GM13977 (cell line): Measurements from ENCODE around the gene TRAF2.

Experiments used
- DNase-seq: peaks from one replicate; pipeline ENCODE4 v3.0.0; 2012; ENCODE audit warnings: low spot score
- in situ Hi-C: fragments of 300-500 bp; cut with MboI; formaldehyde crosslinking; loops from one replicate; pipeline ENCODE4 v1.12.0; 2022; ENCODE audit warnings: low sequenced_read_pairs, low pct_unique_long_range_greater_than_20kb, mixed read lengths, inconsistent platforms; ENCODE audit not compliant: unreplicated experiment
- TF ChIP-seq, protein P1 (sequence below): IDR thresholded peaks from 2 replicates; pipeline ENCODE4 v1.5.1; 2012; ENCODE audit warnings: mild to moderate bottlenecking, control low read depth; ENCODE audit not compliant: insufficient read depth; ENCODE audit errors: extremely low read depth, missing control alignments

Gene TRAF2

DNA sequence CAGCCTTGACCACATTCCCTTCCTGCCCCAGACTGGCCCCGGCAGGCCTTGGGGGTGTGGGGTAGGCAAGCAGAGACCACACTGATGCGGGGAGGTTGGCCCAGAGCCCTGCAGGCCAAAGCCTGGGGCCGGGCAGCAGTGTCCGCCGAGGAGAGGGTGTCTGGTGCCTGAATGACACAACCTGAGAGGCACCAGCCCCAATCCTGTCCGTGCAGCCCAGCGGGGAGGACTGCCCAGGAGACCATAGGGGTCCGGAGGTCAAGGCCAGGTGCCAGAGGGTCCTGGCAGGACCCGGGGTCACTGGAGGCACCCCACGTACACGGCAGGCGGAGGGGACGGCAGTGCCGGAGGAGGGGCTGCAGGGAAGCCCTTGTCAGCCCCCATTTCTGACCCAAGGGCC lies 85.4 kb downstream of the TRAF2 start:
- in situ Hi-C loops, result no loop called here
- DNase-seq, result no peak
- TF ChIP-seq, protein P1, sequence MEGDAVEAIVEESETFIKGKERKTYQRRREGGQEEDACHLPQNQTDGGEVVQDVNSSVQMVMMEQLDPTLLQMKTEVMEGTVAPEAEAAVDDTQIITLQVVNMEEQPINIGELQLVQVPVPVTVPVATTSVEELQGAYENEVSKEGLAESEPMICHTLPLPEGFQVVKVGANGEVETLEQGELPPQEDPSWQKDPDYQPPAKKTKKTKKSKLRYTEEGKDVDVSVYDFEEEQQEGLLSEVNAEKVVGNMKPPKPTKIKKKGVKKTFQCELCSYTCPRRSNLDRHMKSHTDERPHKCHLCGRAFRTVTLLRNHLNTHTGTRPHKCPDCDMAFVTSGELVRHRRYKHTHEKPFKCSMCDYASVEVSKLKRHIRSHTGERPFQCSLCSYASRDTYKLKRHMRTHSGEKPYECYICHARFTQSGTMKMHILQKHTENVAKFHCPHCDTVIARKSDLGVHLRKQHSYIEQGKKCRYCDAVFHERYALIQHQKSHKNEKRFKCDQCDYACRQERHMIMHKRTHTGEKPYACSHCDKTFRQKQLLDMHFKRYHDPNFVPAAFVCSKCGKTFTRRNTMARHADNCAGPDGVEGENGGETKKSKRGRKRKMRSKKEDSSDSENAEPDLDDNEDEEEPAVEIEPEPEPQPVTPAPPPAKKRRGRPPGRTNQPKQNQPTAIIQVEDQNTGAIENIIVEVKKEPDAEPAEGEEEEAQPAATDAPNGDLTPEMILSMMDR, result no peak

GRCh38 chr9:136972335-136972734 lies 86.0 kb downstream of the TRAF2 start:
- in situ Hi-C loops, result no loop called here
- TF ChIP-seq, protein P1, result no peak
- DNase-seq, result no peak

- in situ Hi-C loops, result no loop called here
- DNase-seq, result no peak
- TF ChIP-seq, protein P1, result no peak
Measured at GRCh38 chr9:136972743-136973142, 86.4 kb downstream of the TRAF2 start.

- in situ Hi-C loops, result no loop called here
- DNase-seq, result no peak
- TF ChIP-seq, protein P1, result no peak
Measured at GRCh38 chr9:136973618-136974617, 87.6 kb downstream of the TRAF2 start.

DNA sequence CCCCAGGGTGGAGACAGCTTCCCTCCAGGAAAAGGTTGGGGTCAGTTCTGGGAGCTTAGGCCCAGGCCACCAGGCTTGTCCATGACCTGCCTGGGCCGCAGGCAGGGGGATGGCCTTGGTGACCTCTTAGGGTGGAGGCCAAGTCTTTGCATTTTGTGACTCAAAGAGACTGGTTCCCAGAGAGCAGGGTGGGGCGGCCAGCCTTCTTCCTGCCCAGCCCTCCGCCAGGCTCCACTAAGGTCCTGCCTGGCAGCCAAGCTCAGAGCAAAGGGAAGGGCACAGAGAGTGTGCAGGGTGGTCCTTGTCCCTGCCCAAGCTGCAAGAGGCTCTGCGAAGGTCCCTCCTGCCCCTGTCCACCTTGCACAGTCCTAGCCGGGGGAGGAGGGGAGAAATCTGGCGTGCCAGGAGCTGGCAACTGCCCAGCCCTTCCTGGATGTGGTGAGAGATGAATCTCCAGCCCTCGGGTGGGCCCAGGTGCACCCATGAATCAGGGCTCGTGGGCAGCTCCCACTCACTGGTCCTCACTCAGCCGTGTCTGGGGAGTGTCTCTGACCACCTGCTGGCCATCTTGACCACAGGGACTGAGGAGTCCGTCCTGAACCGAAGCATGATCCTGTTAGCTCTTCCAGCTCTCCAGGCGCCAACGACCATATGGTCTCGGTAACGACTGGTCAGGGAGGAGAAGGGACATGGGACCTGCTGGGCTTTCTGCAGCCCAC lies 88.7 kb downstream of the TRAF2 start:
- in situ Hi-C loops, result no loop called here
- DNase-seq, result no peak

DNA sequence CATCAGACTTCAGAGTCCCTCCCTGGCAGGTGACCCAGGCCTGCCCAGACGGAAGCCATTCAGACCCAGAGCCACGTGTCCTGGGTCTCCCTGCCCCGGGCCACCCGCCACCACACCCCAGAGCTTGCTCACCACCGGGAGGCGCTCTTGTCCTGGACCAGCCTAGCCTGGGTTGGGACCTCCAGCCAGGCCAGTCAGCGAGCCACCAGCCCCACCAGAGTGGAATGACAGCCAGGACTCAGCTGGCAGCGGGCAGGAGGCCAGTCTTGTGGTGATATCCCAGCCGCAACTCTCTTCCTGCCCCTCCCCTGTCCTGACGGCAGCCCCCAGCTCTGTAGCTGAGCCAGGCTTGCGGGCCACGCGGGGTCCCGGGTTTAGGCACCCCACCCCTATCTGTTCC lies 89.3 kb downstream of the TRAF2 start:
- no peak for DNase-seq
- TF ChIP-seq, protein P1, result peak; percentile 38
- in situ Hi-C loops, result no loop called here

More for the DNA sequence above, 88.7 kb downstream of the TRAF2 start:
- TF ChIP-seq, protein P1, result no peak
